Measurements from ENCODE around the gene TEP1.

- no peak for TF ChIP-seq CTCF (conservative IDR thresholded peaks at IDR 0.05)
- peak; percentile 42; the same call in 1 of the 2 replicates for TF ChIP-seq ZFX (IDR thresholded peaks at IDR 0.05)
Measured at GRCh38 chr14:20454516-20455354, 41.4 kb upstream of the TEP1 start, which contains the start of the genes APEX1 and OSGEP.

Measured in C4-2B (cell line).